NCI-H69 (cell line): ENCODE results near the gene SND1.

Experiments used
- DNase-seq: peaks from one replicate; lab custom pipeline; 2025; lab: John Stamatoyannopoulos, UW

SND1 gene

DNA sequence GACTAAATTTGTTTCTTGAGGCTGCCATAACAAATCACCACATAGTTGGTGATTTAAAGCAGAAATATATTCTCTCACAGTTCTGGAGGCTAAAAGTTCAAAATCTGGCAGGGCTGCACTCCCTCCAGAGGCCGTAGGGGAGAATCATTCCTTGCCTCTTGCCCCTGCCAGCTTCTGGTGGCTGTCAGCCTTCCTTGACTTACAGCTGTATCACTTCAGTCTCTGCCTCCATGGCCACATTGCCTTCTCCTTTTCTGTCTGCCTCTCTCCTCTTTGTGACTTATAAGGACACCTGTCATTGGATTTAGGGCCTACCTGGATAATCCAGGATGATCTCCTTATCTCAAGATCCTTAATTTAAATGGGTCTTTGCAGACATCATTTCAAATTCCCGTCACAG is 385.1 kb downstream of the SND1 start:
- DNase-seq = no peak

DNA sequence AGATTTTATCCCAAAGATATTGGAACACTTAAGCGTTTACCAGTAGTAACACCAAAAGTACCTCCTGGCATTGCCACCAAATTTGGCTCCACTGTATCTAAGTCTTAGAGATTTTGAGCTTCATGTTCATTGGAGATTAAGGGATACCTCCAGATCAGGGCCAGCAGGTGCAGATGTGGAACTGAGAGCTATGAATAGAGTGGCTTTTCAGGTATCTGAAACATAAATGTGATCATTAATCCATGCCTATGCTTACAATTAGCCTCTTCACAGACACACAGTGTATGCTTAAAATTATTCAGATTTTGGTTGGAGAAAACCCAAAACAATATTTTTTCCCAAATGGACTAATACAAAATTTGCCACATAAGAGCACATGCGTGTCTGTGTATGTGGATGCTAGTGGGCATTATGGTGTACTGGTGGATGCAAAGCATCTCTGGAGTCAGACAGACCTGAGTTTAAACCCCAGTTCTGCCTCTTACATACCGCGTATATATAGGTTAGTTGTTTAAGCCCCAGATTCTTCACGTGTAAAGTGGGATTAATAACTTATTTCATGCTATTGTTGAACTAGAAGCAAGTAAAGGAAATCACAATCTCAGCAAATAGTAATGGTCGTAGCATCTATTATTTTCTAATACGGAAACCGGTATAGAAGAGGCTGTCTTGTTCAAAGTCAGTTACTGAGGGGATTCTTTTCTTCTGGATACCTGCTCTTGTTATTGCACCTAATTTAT is 386.1 kb downstream of the SND1 start:
- DNase-seq = no peak

DNA sequence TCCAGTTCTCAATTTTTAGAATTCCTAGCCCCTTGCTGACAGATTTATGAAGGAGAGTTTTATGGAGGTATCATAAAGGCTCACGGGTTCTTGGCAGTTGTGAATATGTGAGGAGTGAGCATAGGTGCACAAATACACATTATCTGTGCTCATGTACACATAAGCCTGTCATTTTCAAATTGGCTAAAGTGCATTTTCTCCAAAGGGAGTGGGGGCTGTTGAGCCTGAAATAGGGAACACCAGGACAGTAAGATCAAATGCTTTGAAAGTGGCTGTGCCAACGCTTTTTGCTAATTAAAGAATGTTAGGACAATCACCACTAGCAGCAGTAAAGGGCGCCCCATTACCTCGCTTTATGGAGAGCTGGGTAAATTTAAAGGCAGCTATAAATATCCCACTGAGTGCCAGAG is 387.6 kb downstream of the SND1 start:
- DNase-seq = peak; percentile 94

DNA sequence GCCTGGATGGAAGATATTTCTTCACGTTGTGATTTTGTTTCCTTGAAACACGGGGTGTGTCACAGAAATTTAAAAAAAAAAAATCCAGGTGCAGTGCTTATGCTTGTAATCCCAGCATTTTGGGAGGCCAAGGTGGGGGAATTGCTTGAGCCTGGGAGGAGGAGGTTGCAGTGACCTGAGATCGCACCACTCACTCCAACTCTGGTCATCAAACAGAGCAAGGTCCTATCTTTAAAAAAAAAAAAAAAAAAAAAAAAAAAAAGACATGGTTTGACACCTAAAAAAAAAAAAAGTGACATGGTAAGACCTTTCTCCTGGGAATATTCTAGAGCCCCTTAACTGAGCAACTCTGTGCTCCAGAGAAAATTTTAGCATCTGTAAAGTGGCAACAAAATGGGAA is 388.2 kb downstream of the SND1 start:
- no peak for DNase-seq

DNA sequence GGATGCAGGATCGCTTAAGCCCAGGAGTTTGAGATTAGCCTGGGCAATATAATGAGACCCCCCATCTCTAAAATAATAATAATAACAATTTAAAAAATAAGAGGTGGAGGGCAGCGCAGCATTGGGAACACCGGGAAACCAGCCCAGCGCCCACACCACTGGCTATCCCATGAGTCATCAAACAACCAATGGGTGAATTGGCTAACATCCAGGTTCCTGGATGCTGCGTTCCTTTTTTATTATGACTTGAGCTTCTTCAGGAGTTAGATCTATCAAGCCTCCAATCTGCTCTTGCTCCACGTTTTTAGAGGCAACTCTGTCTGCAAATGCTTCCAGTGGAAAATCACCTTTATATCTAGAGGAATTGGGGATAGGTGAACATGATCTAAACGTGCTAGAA is 389.2 kb downstream of the SND1 start:
- DNase-seq = peak; percentile 66

DNA sequence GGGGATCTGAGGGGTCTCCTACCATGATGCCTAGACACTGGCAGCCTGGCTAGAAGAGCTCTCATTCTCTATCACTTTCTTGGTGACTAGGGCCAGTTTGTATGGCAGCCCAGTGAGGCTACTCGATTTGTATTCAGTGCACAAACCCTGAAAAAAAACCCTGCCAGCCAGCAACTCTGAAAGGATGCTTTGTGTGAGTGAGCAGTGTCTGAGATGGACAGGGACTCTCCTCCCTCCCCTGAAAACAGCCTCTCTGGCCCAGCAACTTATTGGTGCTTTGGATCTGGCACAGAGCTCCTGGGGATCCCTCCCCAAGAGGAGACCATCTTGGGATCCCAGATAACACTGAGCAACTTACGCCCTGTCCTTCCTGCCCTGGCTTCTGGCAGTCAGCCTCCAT is 390.0 kb downstream of the SND1 start:
- no peak for DNase-seq

DNA sequence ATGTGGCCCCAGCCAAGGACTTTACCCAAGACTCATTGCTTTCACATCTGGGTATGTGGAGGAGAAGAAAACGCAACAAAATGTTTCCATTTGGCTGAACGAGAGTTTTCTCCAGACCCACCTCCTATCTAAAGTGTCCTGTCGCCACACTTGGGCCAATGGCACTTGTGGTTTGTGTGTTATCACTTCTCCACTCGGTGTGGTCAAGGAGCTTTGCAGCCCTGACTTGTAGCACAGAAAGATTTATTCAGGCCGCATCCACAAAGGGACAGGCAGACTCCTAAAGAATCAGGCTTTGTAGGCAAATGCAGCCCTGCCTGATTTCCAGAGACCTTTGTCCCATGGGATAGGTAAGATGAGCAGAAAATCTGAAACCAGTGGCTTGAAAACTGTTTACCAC is 392.1 kb downstream of the SND1 start:
- no peak for DNase-seq

DNA sequence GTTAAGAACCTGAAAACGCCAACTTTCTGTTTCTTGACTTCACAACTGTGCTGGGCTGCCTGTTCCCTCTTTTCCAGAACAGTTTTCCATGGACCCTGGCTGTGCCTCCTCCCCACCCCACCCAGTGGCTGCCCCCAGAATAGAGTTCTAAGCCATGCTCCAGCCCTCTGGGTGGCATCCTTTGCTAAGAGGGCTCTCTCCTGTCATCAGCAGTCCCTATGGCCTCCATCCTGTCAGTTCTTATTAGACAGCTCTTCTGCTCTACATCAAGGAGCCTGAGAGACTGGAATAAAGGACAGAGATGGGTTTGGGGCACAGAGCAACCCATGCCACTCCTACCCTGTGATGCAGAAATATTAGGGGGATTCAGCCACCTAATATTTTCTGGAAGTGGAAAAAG is 393.2 kb downstream of the SND1 start:
- peak; percentile 20 for DNase-seq

DNA sequence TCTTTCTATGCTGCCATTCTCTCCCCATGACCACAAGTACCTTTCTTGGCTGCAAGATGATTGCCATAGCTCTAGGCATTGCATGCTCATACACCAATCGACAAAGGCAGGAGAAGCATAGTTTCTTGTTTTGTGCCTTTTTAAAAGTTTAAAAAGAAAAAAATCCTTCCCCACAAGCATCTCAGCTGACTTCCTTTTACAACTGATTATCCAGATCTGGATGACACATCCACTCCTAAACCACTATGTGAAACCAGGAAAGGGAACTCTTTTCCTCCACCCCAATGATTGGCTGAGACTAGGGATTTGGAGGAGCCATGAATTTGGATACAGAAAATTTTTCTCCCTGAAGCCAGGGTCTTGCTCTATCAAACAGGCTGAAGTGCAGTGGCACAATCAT is 393.8 kb downstream of the SND1 start:
- DNase-seq = no peak

DNA sequence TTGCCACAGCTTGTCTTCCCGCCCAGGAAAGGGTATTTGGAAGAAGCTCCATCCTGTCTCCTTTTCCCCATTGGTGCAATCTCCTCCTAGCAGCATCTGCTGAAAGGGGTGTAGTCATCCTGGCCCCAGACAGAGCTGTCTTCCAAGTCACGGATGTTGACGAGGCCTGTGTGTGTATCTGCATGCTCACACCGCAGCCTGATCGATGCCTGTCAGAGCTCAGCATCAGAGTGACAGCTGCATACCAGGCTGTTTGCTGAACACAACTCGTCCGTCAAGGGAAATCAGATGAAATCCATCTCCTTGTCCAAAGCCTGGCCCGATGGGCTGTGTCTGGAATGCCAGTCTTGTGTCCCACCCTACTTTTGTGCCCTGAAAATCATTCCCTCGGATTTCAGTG is 400.4 kb downstream of the SND1 start:
- peak; percentile 79 for DNase-seq

DNA sequence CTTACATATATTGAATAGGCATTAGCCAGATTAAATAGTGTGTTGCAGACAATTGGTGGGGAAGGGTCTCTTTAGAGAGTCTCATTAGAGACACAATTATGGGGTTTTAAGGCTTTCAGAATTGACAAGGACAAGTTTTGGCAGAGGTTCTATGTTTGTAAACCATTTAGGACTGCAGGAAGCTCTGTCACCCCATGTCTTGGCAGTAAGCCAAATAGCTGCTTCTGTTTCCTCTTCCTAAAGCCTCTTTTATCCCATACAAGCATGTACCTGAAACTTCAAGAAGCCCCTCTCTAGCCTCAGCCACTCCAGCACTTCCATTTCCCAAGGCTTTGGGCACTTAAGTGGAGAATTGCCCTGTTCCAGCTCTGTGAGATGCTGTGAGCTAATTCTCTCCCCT is 401.0 kb downstream of the SND1 start:
- DNase-seq = peak; percentile 97

DNA sequence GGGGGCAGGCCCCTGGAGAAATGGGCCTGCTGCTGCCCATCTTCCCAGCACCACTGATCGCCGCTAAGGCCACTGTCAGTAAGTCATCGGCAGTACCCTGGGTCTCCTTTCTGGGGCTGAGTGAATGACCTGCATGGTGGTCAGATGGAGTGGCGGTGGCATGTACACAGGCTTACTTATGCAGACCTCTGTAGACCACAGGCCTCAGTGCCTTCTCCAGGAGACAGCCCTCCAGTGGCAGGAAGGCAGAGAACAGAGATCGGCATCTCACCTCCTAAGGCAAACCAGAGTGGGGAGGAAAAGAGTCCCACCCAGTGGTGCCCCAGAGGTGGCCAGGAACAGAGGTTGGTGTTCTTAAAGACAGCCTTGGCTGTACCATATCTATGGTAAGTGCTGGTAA is 402.0 kb downstream of the SND1 start:
- no peak for DNase-seq

DNA sequence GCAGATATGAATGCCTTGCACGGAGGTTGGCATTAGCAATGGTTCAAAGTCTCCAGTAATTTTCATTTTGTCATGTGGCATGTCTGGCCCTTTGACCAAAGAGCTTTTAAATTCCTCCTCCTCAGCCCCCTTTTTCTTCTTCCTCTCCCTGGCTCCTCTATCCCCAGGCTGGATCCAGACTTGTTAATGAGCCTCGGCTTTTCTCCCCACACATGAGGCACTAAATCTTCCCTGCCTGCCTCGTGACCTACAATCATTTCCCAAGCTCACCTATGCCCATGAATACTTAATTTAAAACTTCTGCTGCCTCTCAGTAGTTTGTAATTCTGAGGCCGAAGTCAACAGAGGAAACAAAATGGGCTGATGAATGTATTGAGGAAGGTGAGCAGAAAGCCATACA is 402.5 kb downstream of the SND1 start:
- peak; percentile 30 for DNase-seq

DNA sequence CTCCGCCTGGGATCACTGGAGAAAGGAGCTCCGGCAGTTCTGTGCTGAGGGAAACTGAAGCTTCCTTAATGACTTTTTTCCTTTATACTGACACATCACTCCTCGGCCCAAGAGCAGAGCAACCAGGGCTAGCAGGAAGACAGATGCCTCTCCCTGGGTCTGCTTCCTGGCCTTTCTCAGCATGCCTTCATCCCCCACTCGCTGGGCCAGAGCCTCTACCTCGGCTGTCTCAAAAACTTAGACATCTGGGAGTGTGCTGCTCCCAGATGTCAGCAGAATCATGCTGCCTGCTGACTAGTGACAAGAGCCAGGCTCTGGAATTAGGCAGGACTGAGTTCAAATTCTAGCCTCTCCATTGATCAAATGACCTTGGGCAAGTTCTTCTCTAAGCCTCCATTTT is 403.6 kb downstream of the SND1 start:
- peak; percentile 23 for DNase-seq

DNA sequence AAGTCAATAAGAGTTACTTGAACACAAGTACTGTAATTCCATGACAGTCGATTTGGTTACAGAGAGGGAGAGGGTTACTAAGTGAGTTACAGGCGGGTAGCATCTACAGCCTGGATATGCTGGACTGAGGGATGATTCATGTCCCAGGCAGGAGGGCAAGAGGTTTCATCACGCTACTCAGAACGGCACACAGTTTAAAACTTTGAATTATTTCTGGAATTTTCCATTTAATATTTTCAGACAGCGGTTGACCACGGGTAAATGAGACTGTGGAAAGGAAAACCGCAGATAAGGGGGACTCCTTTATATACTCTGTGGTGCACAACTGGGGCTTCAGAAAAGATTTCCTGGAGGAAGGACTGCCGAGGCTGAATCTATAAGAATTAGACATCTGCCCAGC is 404.9 kb downstream of the SND1 start:
- DNase-seq = no peak

DNA sequence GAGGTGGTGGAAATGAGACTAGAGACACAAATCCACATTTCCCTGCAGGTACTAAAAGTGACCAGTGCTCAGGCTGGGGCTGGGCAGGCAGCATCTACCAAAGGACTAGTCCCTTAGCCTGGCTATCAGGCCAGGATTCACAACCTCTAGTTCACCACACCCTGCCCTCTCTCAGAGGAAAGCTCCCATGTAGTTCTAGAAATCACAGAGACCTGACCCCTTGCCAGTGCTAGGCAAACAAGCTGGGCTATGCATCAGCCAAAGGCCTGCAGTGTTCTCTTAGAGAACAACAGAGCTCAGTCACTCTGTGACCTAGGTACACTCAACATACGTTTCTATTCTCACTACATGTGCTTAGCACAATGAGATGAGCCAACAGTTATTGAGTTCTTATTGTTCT is 405.9 kb downstream of the SND1 start:
- no peak for DNase-seq

DNA sequence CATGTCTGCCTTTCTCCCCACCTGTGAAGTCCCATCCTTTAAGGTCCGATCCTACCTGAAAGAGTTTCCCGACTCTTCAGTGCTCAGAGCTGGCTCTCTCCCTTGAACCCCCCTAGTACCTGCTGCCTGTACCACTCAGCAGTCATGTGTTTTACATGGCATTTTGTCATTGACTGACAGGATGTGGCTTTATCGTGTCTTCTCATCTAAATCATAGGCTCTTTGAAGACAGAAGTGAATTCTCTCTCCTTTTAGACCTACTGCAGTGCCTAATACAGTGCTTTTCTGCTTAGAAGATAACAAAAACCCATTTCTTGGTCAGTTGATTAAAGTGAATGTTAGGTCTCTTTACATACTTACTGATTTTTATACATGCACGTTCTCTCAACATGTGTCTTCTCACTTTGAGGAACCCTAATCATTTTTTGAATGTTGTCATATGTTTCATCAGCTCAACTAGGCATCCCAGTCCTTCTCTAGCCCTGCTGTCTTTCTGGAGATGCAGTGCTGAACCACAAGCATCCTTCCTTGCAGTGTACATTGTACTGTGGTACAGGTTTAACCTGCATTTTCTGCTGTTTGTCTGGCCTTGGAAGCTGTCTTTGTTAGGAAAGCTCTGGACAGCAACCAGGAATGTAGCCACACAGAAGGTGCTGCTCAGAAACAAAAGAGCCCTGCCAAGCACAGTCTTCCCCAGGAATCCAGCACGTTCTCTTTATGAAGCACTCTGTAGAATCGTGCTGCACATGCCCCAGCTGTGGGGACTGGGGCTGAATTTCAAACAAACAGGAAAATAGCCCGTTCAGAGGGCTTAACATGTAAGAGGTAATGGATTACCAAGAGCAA is 407.4 kb downstream of the SND1 start:
- no peak for DNase-seq

DNA sequence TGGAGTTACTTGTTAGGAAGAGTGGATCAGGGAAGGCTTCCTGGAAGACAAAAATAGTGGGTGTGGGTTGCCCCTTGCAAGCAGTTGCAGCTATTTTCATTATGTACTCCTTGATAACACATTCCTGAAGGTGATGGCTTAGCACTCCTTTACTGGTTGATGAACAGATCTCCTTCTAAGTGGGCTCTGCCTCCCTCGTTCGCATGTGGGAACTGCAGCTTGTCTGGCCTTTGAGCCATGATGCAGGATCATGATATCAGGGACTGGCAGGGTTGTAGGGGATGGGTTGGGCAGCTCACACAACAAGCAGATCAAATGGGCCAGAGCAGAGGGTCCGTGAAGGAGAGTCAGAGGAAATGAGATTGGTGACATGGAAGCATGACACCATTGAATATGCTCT is 408.0 kb downstream of the SND1 start:
- no peak for DNase-seq

DNA sequence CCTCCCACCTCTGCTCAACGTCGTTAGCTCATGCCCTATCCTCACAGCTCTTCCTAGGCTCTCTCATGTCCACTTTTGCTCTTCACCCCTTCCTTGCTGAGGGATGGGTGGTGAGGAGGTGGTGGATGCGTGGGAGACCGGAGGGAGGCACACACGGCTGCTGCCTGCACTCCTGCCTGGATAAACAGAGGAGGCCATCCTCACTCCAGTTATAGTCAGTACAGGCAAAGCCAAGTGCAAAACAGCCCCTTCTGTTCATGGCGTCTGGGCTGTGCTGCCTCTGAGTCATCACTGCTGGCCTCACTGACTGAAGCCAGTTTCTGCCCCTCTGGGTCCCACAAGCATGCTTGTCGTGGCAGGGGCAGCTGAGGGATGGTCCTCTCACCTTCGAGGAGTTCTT is 411.1 kb downstream of the SND1 start:
- no peak for DNase-seq

DNA sequence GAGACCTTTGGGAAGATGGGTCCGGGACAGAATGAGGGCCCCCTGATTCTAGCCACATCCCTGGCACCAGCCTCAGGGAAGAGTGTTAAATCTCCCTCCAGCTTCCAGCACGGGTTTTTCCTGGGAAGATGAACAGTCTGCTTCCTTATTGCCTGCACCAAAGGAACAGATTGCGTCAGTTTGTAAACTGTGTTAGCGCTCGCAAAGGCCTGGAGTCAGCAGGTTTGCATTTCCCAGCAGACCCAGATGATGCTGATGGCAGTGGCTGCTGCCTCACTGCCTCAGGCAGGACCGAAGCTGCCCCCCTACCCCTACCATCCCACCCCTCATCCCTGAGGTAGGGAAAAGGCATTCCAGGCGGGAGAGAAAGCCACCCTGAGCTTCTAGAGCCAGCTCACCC is 413.9 kb downstream of the SND1 start:
- no peak for DNase-seq

DNA sequence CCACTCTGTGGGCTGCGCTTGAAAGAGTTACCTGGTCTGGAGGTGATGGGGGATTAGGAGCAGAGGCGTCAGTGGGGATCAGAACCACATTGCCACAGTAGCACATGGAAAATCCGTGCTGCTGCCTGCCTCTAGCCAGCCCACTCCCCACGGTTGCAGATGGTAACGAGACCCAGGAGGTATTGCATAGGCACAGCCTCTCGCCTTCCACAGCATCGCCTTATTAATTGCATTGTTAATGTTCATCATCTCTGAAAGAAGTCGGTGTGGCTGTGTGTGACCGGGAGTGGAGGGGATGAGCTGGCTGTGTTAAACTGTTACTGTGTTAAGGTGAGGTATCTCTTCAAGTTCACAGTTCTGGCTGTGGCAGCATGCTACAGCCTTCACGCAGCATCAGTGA is 414.4 kb downstream of the SND1 start:
- DNase-seq = no peak

DNA sequence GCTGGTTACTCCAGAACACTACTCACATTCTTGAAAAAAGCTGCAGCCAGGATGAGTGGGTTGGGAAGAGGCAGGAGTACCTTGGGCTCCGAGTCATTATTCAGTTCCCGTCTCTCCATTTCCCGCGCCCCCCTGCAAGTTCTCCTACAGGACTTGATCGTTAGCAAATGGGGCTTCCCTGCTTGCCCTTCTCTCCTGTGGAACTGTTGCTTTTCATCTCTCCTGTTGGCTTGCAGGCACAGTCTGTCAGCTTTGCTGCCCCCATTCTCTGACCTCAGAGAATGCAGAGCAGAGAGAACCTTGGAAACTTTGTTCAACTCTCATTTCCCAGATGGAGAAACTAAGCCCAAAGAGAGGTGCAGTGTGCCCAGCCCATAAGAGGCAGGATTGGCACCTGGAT is 414.9 kb downstream of the SND1 start:
- no peak for DNase-seq

DNA sequence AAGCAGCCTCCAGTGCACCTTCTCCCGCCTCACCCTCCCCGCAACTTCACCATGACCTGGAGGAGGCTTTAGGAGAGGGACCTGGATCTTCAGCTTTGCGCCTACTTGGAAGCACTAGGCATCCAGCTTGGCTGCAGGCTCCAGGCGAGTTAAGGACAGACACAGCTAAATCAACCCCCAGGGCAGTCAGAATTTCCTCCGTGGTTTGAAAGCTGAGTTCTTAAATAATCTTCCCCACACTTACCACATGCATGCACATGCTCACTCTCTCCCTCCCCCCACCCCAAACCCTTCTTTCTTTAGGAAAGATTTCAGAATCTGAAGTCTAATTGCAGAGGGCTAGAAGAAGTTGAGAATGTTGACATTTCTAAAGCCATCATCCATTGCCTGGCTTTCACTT is 416.0 kb downstream of the SND1 start:
- DNase-seq = no peak

DNA sequence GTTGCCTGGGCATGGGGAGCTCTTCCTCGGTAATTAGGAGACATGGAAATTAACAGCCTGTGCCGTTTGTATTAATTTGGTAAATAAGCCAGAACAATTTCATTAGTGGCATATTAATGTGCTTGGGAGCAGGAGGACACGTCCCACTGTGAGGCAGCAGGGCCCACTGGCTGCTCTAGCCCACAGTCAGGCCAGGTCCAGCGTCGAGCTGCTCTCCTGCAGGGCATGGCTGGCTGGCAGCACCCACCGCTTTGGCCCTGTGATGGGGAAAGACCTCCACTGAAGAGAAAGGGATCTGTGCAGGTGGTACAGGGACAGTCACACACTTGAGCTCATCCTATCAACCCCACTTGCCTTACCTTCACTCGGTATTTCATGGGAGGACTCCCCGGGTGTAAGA is 416.8 kb downstream of the SND1 start:
- no peak for DNase-seq
